Natural killer cell (primary cell): ENCODE measurements around the gene CXCR5. TPM values are rescaled to one million over a fixed set of nuclear protein-coding genes. Genes with fewer than 3 reads are reported as not detected.

Source experiments
- ATAC-seq, 3 donors: fragments of 150-1000 bp in 2 of 3; fragments of 200-7000 bp in 1 of 3; cut with Tn5 transposase; 1 replicate in 1 of 3; 2 replicates in 2 of 3; pipeline ENCODE4 v1.10.0; 2021; ENCODE audit warnings: mild to moderate bottlenecking in 2 of 3, moderate library complexity in 2 of 3
- DNase-seq, 2 donors: peaks; one replicate each; pipeline versions ENCODE4 v3.0.0 to v3.0.0-alpha.2; 2013 to 2021; ENCODE audit warnings: mixed read lengths in 1 of 2
- H3K27ac ChIP-seq: one replicate; pipeline ENCODE4 v1.5.1; 2013; ENCODE audit warnings: mild to moderate bottlenecking, low read length
- H3K27me3 ChIP-seq: one replicate; pipeline ENCODE4 v1.6.1; 2013; ENCODE audit warnings: low read length; ENCODE audit not compliant: control insufficient read depth, insufficient read depth
- H3K36me3 ChIP-seq: one replicate; pipeline ENCODE4 v1.6.1; 2013; ENCODE audit warnings: low read length; ENCODE audit not compliant: control insufficient read depth, insufficient read depth
- H3K4me1 ChIP-seq: one replicate; pipeline ENCODE4 v1.6.1; 2013; ENCODE audit warnings: low read length; ENCODE audit not compliant: control insufficient read depth, insufficient read depth
- H3K4me3 ChIP-seq: one replicate; pipeline ENCODE4 v1.5.1; 2013; ENCODE audit warnings: low read length
- H3K9me3 ChIP-seq: one replicate; pipeline ENCODE4 v1.6.1; 2013; ENCODE audit warnings: low read length; ENCODE audit not compliant: control insufficient read depth, insufficient read depth
- H3K27ac Mint-ChIP-seq, 2 donors: one replicate each; pipeline ENCODE4 v1.8.0; 2022; ENCODE audit warnings: mild to moderate bottlenecking in 2 of 2, mixed read lengths in 2 of 2, moderate library complexity in 1 of 2
- H3K27me3 Mint-ChIP-seq, 2 donors: one replicate each; pipeline ENCODE4 v1.8.0; 2022; ENCODE audit warnings: low read depth in 2 of 2, mixed read lengths in 2 of 2
- H3K36me3 Mint-ChIP-seq: one replicate; pipeline ENCODE4 v1.8.0; 2022; ENCODE audit warnings: mixed read lengths
- H3K4me1 Mint-ChIP-seq, 2 donors: one replicate each; pipeline ENCODE4 v1.8.0; 2022; ENCODE audit warnings: mixed read lengths in 2 of 2
- H3K4me3 Mint-ChIP-seq: one replicate; pipeline ENCODE4 v1.8.0; 2022; ENCODE audit warnings: mild to moderate bottlenecking, moderate library complexity, mixed read lengths
- H3K9me3 Mint-ChIP-seq, 2 donors: one replicate each; pipeline ENCODE4 v1.8.0; 2022; ENCODE audit warnings: mixed read lengths in 2 of 2
- CTCF ChIP-seq: fragments of 200-600 bp; IDR thresholded peaks from one replicate; pipeline ENCODE4 v1.8.0; 2022; ENCODE audit warnings: antibody characterized with exemption
- WGBS: methylation state at CpG from one replicate; pipeline ENCODE4 v1.1.7; 2013; ENCODE audit warnings: missing lambda C conversion rate; ENCODE audit not compliant: insufficient coverage; 5-methylcytosine and 5-hydroxymethylcytosine counted together
- intact Hi-C: fragments of 100-400 bp; cut with micrococcal nuclease; formaldehyde crosslinking; loops from one replicate; pipeline ENCODE4 v1.14.2; 2022
- total RNA-seq, 4 donors: library from RNA; stranded (reverse); fragments of 120-200 nt in 1 of 4; gene quantifications; one replicate each; pipeline versions ENCODE4 v1.2.3 to v1.2.4, GENCODE V29; 2013 to 2022

The CXCR5 gene
- total RNA-seq, 3 donors from 2014 or later (not counting 1 experiment from before 2014, with no cell fraction given): 0.56 to 1.3 (median 0.86) TPM

- H3K27ac Mint-ChIP-seq: peak overlapping the region; percentile 85 to 99
- DNase-seq (no peak), ATAC-seq (peak; percentile 3 to 17 (median 13))
- H3K4me1 Mint-ChIP-seq: peaks cover 46 to 67% of the 10 kb centered on the region in 2 donors
- peaks cover 73% of the 10 kb centered on the region for H3K4me1 ChIP-seq
- H3K9me3 Mint-ChIP-seq: no peaks in the 10 kb centered on the region
- H3K27me3 ChIP-seq: no peaks in the 10 kb centered on the region
- H3K4me3 ChIP-seq: no peak overlapping the region
- no peak for TF ChIP-seq CTCF
- H3K36me3 ChIP-seq: no peaks in the 10 kb centered on the region
- peak overlapping the region; percentile 81 for H3K27ac ChIP-seq
- no peaks in the 10 kb centered on the region for H3K27me3 Mint-ChIP-seq
- H3K4me3 Mint-ChIP-seq: peak overlapping the region; percentile 91
- H3K9me3 ChIP-seq: no peaks in the 10 kb centered on the region
- intact Hi-C loops: loop anchor here (2.0 to 5.0 kb wide), 3 partner anchors 37 to 177 kb away; partner anchors contain the start of gene BCL9L
- 47% methylated on average over 10 of the region's 10 CpGs for WGBS
- no peaks in the 10 kb centered on the region for H3K36me3 Mint-ChIP-seq
Observed at GRCh38 chr11:118876286-118876685, 7.4 kb upstream of the CXCR5 start.

DNA sequence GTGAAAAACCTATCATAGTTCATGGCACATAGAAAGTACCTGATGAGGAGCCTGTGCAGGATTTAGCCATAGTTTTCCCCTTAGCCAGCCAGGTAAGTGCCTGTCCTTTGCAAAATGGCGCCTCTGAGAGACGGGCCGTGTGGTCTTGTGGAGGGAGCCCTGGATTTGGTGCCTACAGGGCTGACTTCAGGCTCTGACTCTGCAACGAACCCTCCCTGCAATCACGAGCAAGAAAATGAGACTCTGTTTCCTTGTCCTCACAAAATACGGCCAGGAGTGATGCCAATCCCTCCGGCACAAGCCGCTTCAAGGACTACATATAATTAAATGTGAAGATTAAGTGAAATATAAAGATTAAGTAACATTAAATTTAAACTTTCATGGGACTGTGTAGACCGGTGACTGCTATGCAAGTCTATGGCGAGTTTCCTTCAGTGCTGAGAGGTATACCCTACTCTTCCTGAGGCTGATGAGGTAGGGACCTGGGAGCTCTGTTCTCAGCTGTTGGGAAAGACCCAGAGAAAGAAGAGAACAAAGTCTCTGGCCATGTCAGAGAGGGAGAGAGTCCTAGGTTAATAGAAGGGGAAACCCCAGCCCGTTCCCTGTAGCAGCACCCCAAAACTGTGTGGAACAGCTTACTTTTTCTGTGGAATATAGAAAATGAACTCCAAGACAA, 6.1 kb upstream of the CXCR5 start:
- Histone ChIP-seq H3K27ac (peak overlapping the region; percentile 81), H3K27me3 (no peaks in the 10 kb centered on the region), H3K4me1 (peaks cover 65% of the 10 kb centered on the region), H3K9me3 (no peaks in the 10 kb centered on the region), H3K4me3 (no peak overlapping the region), H3K36me3 (no peaks in the 10 kb centered on the region)
- peak overlapping the region; percentile 85 to 99 for H3K27ac Mint-ChIP-seq
- H3K36me3 Mint-ChIP-seq: no peaks in the 10 kb centered on the region
- TF ChIP-seq CTCF: no peak
- no peaks in the 10 kb centered on the region for H3K9me3 Mint-ChIP-seq
- H3K4me1 Mint-ChIP-seq: peaks cover 42 to 68% of the 10 kb centered on the region in 2 donors
- intact Hi-C loops: loop anchor here (2.0 to 5.0 kb wide), 3 partner anchors 35 to 179 kb away; partner anchors contain the start of gene BCL9L
- peak overlapping the region; percentile 91 for H3K4me3 Mint-ChIP-seq
- WGBS: 94% methylated on average over 11 of the region's 11 CpGs
- ATAC-seq: no peak
- no peaks in the 10 kb centered on the region for H3K27me3 Mint-ChIP-seq
- peak in 1 of 2 donors; percentile 62 for DNase-seq

- Mint-ChIP-seq H3K4me3 (no peak overlapping the region), H3K4me1 (peaks cover 37 to 64% of the 10 kb centered on the region in 2 donors), H3K27ac (peak overlapping the region in 1 of 2 donors; percentile 99), H3K9me3 (no peaks in the 10 kb centered on the region), H3K36me3 (no peaks in the 10 kb centered on the region), H3K27me3 (no peaks in the 10 kb centered on the region)
- ATAC-seq (no peak), DNase-seq (peak in 1 of 2 donors; percentile 72)
- TF ChIP-seq CTCF: no peak
- Histone ChIP-seq H3K4me1 (peaks cover 60% of the 10 kb centered on the region), H3K4me3 (no peak overlapping the region), H3K27me3 (no peaks in the 10 kb centered on the region), H3K36me3 (no peaks in the 10 kb centered on the region), H3K27ac (peak overlapping the region; percentile 81), H3K9me3 (no peaks in the 10 kb centered on the region)
- 60% methylated on average over 3 of the region's 4 CpGs for WGBS
- intact Hi-C loops: loop anchor here (5.0 kb wide), 1 partner anchor 49 kb away; the partner anchor contains the start of gene BCL9L
Observed at GRCh38 chr11:118878163-118878563, 5.5 kb upstream of the CXCR5 start.
